ENCODE measurements around the gene SRRM4.

DNA sequence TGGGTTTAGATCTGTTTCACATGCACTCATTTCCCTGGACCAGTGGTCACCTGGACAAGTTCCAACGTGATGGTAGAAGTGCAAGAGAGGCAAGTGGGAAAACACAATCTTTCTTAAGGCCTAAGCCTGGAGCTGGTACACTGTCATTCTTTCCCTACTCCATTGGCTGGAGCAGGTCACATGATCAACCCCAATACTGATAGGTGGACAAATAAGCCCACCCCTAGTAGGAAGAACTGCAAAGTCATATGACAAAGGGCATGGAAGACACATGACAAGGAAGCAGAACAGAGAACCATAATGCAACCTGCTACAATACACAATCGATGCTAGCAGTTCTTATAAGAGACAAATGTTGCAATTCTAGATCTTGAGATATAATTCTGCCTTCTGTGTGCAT is 66.3 kb downstream of the SRRM4 start:
- TF ChIP-seq, protein P1, sequence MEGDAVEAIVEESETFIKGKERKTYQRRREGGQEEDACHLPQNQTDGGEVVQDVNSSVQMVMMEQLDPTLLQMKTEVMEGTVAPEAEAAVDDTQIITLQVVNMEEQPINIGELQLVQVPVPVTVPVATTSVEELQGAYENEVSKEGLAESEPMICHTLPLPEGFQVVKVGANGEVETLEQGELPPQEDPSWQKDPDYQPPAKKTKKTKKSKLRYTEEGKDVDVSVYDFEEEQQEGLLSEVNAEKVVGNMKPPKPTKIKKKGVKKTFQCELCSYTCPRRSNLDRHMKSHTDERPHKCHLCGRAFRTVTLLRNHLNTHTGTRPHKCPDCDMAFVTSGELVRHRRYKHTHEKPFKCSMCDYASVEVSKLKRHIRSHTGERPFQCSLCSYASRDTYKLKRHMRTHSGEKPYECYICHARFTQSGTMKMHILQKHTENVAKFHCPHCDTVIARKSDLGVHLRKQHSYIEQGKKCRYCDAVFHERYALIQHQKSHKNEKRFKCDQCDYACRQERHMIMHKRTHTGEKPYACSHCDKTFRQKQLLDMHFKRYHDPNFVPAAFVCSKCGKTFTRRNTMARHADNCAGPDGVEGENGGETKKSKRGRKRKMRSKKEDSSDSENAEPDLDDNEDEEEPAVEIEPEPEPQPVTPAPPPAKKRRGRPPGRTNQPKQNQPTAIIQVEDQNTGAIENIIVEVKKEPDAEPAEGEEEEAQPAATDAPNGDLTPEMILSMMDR (IDR thresholded peaks at IDR 0.05; ENCODE audit: low read depth, low read length): no peak
- TF ChIP-seq POLR2A (IDR thresholded peaks at IDR 0.05; ENCODE audit: extremely low read depth, insufficient read length) (no peak), MAX (IDR thresholded peaks at IDR 0.05; ENCODE audit: low read depth, low read length) (no peak), MYC (IDR thresholded peaks at IDR 0.05; ENCODE audit: low read depth, low read length) (no peak)

All from NB4 (cell line).